Panc1 (cell line): ENCODE data around the gene MAL. TPM values are rescaled to one million over a fixed set of nuclear protein-coding genes. Genes with fewer than 3 reads are reported as not detected.

Experiments
- ATAC-seq: fragments of 200-7000 bp; cut with Tn5 transposase; 2 replicates; pipeline ENCODE4 v1.9.1; 2020; ENCODE audit warnings: mild to moderate bottlenecking, moderate library complexity
- BruUV-seq: library from RNA; stranded (reverse); fragments of 400-500 nt; replicated peaks from 2 replicates; lab custom pipeline; 2021; lab: Mats Ljungman, UMichigan
- CTCF ChIA-PET: fragments of 300-600 bp; sonication (Branson Sonifier 250); formaldehyde crosslinking; loops from one replicate; lab custom pipeline; 2022; ENCODE audit warnings: antibody characterized with exemption; lab: Charles Lee
- POLR2A ChIA-PET: fragments of 300-600 bp; sonication (Branson Sonifier 250); formaldehyde crosslinking; loops from one replicate; lab custom pipeline; 2022; ENCODE audit warnings: antibody characterized with exemption; lab: Charles Lee
- DNase-seq: peaks from one replicate; pipeline ENCODE4 v3.0.0-alpha.2; 2010; ENCODE audit warnings: low read depth, low spot score
- H3K27ac ChIP-seq: 2 replicates; pipeline ENCODE4 v1.5.1; 2011; ENCODE audit warnings: mild to moderate bottlenecking, low read length, inconsistent platforms
- H3K27me3 ChIP-seq: fragments of 200-500 bp; sonication (Bioruptor generic); 2 replicates; pipeline ENCODE4 v1.6.0; 2014; ENCODE audit warnings: low read length, inconsistent platforms; ENCODE audit not compliant: control insufficient read depth, insufficient read depth
- H3K36me3 ChIP-seq: fragments of 200-500 bp; sonication (Bioruptor generic); 2 replicates; pipeline ENCODE4 v1.5.1; 2014; ENCODE audit warnings: inconsistent platforms, mild to moderate bottlenecking, low read length, moderate library complexity; ENCODE audit not compliant: control insufficient read depth, insufficient read depth
- H3K4me1 ChIP-seq: 2 replicates; pipeline ENCODE4 v1.5.1; 2011; ENCODE audit warnings: inconsistent platforms, mild to moderate bottlenecking, low read length, moderate library complexity; ENCODE audit not compliant: control insufficient read depth, insufficient read depth
- H3K4me3 ChIP-seq, 2 experiments: 2 replicates each; pipeline ENCODE4 v1.5.1; 2011 to 2012; ENCODE audit warnings: low read depth in 2 of 2, low read length in 2 of 2, mild to moderate bottlenecking in 2 of 2, inconsistent platforms in 1 of 2, moderate library complexity in 1 of 2
- H3K9me3 ChIP-seq: fragments of 200-500 bp; sonication (Bioruptor generic); 2 replicates; pipeline ENCODE4 v1.5.1; 2014; ENCODE audit warnings: low read depth, mild to moderate bottlenecking, inconsistent platforms, low read length, moderate library complexity; ENCODE audit not compliant: control insufficient read depth, insufficient read depth
- CTCF ChIP-seq: fragments of 450-650 bp; IDR thresholded peaks from 2 replicates; pipeline ENCODE4 v1.5.1; 2017; ENCODE audit warnings: mild to moderate bottlenecking
- POLR2AphosphoS5 ChIP-seq: IDR thresholded peaks from 2 replicates; pipeline ENCODE4 v1.6.1; 2012; ENCODE audit warnings: mild to moderate bottlenecking, low read depth, low read length, moderate library complexity
- REST ChIP-seq, 2 experiments: IDR thresholded peaks; 2 replicates each; pipeline ENCODE4 v1.6.1; 2011 to 2012; ENCODE audit warnings: low read depth in 2 of 2, control low read depth in 1 of 2, low read length in 1 of 2, mild to moderate bottlenecking in 1 of 2, moderate library complexity in 1 of 2; ENCODE audit not compliant: insufficient read depth in 1 of 2
- SIN3A ChIP-seq: IDR thresholded peaks from 2 replicates; pipeline ENCODE4 v1.6.1; 2012; ENCODE audit warnings: low read depth, mild to moderate bottlenecking, low read length, moderate library complexity, borderline replicate concordance; ENCODE audit not compliant: insufficient read depth
- TCF7L2 ChIP-seq: IDR thresholded peaks from 2 replicates; pipeline ENCODE4 v1.6.1; 2011; ENCODE audit warnings: mild to moderate bottlenecking, low read depth, low read length, inconsistent platforms
- in situ Hi-C: cut with HindIII; loops from 2 replicates; pipeline ENCODE4 v1.10.0; 2016; ENCODE audit warnings: low sequenced_read_pairs, low pct_unique_long_range_greater_than_20kb
- intact Hi-C: fragments of 100-400 bp; cut with micrococcal nuclease; formaldehyde crosslinking; loops from one replicate; pipeline ENCODE4 v1.10.0; 2022; ENCODE audit not compliant: unreplicated experiment
- total RNA-seq: library from RNA; stranded (reverse); gene quantifications from one replicate; pipeline ENCODE4 v1.2.1, GENCODE V29; 2021; ENCODE audit not compliant: unreplicated experiment

MAL gene
- total RNA-seq, 1 experiment from 2014 or later, result 1.3 TPM

DNA sequence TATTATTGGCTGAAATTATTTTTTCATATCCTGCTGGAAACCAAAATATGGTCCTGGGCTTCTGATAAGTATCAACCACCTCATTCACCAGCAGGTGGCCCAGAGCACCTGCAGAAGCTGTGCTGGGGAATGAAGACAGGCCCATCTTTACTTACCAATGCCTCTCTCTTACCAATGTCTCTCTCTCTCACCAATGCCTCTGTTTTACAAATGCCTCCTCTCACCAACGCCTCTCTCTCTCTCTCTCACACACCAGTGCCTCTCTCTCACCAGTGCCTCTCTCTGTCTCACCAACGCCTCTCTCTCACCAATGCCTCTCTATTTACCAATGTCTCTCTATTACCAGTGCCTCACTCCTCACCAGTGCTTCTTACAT is 2.3 kb upstream of the MAL start:
- CTCF ChIA-PET, result interaction anchor here (0.7 to 3.4 kb wide), 3 partner anchors 10 to 56 kb away, joined by 3 to 14 read pairs (median 7); no protein-coding TSS in a partner anchor
- Histone ChIP-seq H3K9me3 (no peaks in the 10 kb centered on the region), H3K27me3 (peaks cover 7% of the 10 kb centered on the region; the same call in 1 of the 2 replicates), H3K4me3 (no peak overlapping the region), H3K27ac (no peak overlapping the region), H3K4me1 (peaks cover 3% of the 10 kb centered on the region; the same call in 1 of the 2 replicates), H3K36me3 (no peaks in the 10 kb centered on the region)
- ATAC-seq (no peak; the same call in 1 of the 2 replicates), DNase-seq (no peak)
- TF ChIP-seq POLR2AphosphoS5 (no peak), TCF7L2 (no peak), CTCF (no peak), REST (IDR thresholded peaks at IDR 0.05; ENCODE audit: insufficient read depth in 1 of 2, low read depth in 2 of 2, low read length in 1 of 2) (no peak), SIN3A (no peak)
- BruUV-seq, result no TSS peak
- intact Hi-C loops (loop anchor here (2.0 kb wide), 3 partner anchors 30 to 92 kb away; no protein-coding TSS in a partner anchor), in situ Hi-C loops (no loop called here)
- POLR2A ChIA-PET, result interaction anchor here (0.7 kb wide), 1 partner anchor 55 kb away, joined by 3 read pairs; no protein-coding TSS in a partner anchor

- Histone ChIP-seq H3K4me1 (peaks cover 3% of the 10 kb centered on the region; the same call in 1 of the 2 replicates), H3K4me3 (no peak overlapping the region), H3K27ac (no peak overlapping the region), H3K27me3 (peaks cover 12% of the 10 kb centered on the region), H3K36me3 (no peaks in the 10 kb centered on the region), H3K9me3 (no peaks in the 10 kb centered on the region)
- intact Hi-C loops (no loop called here), in situ Hi-C loops (no loop called here)
- BruUV-seq, result no TSS peak
- DNase-seq (no peak), ATAC-seq (no peak)
- ChIA-PET POLR2A (no interaction called here), CTCF (no interaction called here)
- no peak for TF ChIP-seq SIN3A
- no peak for TF ChIP-seq TCF7L2
- no peak for TF ChIP-seq REST (IDR thresholded peaks at IDR 0.05; ENCODE audit: insufficient read depth in 1 of 2, low read depth in 2 of 2, low read length in 1 of 2)
- no peak for TF ChIP-seq CTCF
- no peak for TF ChIP-seq POLR2AphosphoS5
Measured at GRCh38 chr2:95024371-95024770, 1.1 kb upstream of the MAL start.
